ENCODE results near the gene RNU6-9.

Gene RNU6-9

GRCh38 chr19:919199-920050 lies 26.1 kb downstream of the RNU6-9 start:
- DNase-seq (ENCODE audit: low read depth), result no peak

GRCh38 chr19:920051-920864 lies 27.0 kb downstream of the RNU6-9 start:
- peak; percentile 59 for DNase-seq (ENCODE audit: low read depth)

- DNase-seq (ENCODE audit: low read depth), result no peak
Observed at GRCh38 chr19:924553-925086, 31.3 kb downstream of the RNU6-9 start.

GRCh38 chr19:925087-925525 lies 31.8 kb downstream of the RNU6-9 start:
- DNase-seq (ENCODE audit: low read depth), result no peak

- DNase-seq (ENCODE audit: low read depth), result peak; percentile 66
Observed at GRCh38 chr19:925526-926322, 32.4 kb downstream of the RNU6-9 start, which contains the start of gene ARID3A. Gene ARID3A (plus strand): TSS chr19:926035. CDS start chr19:929529, 3,494 bp downstream.

GRCh38 chr19:926323-926588 lies 33.0 kb downstream of the RNU6-9 start:
- no peak for DNase-seq (ENCODE audit: low read depth)

- DNase-seq (ENCODE audit: low read depth), result no peak
Observed at GRCh38 chr19:926589-927350, 33.5 kb downstream of the RNU6-9 start.

- no peak for DNase-seq (ENCODE audit: low read depth)
Observed at GRCh38 chr19:927351-927779, 34.1 kb downstream of the RNU6-9 start.

GRCh38 chr19:927780-928401 lies 34.6 kb downstream of the RNU6-9 start:
- no peak for DNase-seq (ENCODE audit: low read depth)

GRCh38 chr19:928471-929202 lies 35.4 kb downstream of the RNU6-9 start:
- no peak for DNase-seq (ENCODE audit: low read depth)

GRCh38 chr19:929203-929890 lies 36.1 kb downstream of the RNU6-9 start:
- DNase-seq (ENCODE audit: low read depth), result no peak

- no peak for DNase-seq (ENCODE audit: low read depth)
Observed at GRCh38 chr19:929891-930258, 36.6 kb downstream of the RNU6-9 start.

- no peak for DNase-seq (ENCODE audit: low read depth)
Observed at GRCh38 chr19:931860-932647, 38.8 kb downstream of the RNU6-9 start.

- peak; percentile 29 for DNase-seq (ENCODE audit: low read depth)
Observed at GRCh38 chr19:932648-933552, 39.6 kb downstream of the RNU6-9 start.

- DNase-seq (ENCODE audit: low read depth), result no peak
Observed at GRCh38 chr19:933553-933882, 40.2 kb downstream of the RNU6-9 start.

- no peak for DNase-seq (ENCODE audit: low read depth)
Observed at GRCh38 chr19:934197-934840, 41.0 kb downstream of the RNU6-9 start.

- no peak for DNase-seq (ENCODE audit: low read depth)
Observed at GRCh38 chr19:934865-935479, 41.7 kb downstream of the RNU6-9 start.
